GM19328 (cell line): ENCODE results near the gene NDUFS6.
A peak's percentile ranks its signal among the peaks of the same experiment; 100 is the strongest.

Experiments
- ATAC-seq: cut with Tn5 transposase; IDR thresholded peaks from one replicate; pipeline ENCODE4 v1.9.1; 2021; ENCODE audit warnings: mild to moderate bottlenecking, moderate library complexity; ENCODE audit not compliant: unreplicated experiment

Gene NDUFS6

DNA sequence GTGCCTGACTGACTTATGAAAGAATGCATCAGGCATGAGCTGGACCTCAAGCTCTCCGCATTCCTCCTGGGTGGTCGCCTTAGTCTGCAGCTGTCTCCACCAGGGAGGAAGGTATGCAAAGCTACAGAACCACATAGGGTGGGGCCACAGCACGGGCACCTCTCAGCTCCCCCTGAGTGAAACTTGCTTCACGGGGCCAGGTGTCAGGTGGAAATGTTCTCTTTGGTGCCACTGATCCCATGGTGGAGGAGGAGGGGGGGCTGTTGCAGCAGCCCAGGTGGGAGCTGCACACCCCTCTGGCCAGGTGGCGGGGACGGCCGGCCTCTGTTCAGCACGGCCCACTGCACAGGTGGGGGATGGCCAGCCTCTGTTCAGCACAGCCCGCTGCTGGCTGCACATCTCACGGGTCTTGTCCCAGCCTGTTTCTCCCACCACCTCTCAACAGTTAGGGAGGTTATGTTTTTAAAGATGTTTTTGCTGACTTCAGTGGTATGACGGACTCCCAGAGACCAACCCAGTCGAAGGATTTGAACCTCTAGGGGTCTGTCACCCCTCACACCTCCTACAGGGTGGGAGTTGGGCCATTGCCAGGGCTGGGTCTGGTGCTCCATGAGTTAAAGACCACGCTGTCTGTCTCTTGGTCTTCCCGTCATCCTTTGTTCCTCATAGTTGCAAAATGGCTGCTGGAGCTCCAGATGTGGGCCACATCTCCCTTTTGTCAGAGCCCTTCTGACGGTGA, 35.9 kb upstream of the NDUFS6 start:
- ATAC-seq: peak; percentile 59

DNA sequence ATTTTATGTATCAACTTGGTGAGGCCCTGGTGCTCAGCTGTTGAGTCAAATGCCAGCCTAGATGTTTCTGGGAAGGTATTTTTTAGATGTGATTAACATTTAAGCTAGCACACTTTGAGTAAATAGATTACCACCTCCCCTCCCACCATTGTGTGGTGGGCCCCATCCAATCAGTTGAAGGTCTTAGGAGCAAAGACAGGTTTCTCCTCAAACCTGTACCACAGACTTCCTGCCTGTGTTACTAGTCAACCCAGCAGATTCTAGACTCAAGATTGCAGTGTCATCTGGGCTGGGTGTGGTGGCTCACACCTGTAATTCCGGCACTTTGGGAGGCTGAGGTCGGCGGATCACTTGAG, 35.3 kb upstream of the NDUFS6 start:
- no peak for ATAC-seq

DNA sequence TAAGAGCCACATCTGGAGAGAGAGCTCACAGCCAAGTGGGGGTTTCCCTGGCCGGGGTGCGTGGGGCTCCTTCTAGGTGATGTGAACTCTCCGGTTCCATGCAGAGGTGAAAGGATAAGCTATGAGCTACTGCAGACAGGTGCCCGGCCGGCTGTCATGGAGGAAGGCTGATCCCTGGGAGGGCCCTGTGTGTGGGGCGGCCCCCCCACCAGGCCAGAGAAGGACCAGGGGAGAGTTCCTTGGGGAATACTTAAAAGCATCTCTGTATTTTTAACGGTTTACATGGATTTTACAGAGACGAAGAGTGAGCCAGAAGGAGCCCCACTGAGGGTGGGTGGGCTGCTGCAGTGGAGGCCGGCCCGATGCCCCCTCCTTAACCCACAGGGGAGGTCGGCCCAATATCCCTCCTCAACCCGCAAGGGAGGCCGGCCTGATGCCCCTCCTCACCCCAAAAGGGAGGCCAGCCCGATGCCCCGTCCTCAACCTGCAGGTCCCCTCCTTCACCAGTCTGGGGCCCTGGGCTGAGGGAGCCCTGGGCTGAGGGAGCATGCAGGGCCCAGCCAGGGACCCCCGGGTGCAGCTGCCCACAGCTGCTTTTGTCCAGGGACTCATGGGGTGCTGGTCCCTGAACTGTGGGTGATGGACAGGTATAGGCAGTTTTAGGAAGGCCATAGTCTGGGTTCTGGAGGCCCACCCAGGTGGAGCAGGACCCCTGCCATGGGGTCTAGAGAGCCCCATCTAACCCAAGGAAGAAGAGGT, 33.5 kb upstream of the NDUFS6 start:
- no peak for ATAC-seq

DNA sequence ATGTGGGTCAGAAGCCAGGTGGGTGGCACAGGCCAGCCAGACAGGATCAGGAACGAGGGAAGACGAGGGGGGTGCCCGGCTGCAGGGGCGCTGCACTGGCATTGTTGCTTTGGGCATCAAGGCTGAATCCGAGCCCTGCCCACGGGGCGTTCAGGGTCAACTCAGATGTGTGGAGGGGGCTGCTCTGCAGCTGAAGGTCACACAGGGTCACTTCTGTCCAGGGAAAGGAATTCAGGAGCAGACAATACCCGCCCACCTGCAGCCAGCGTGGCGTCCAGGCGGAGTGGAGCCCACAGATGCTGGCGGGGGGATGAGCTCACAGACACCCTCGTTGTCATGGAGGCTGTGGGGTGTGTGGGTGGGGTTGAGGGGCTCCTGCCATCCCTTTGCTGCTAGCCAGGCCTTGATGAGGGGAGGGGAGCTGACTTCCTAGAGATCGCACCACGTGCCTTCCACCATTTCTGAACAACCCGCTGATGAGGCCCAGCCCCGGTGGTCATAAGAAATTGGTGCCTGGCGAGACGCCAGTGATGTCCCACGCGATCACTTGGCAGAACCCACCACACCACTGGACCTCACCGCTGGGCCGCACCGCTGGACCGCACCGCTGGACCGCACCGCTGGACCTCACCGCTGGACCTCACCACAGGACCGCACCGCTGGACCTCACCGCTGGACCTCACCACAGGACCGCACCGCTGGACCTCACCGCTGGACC, 32.8 kb upstream of the NDUFS6 start:
- ATAC-seq: no peak

DNA sequence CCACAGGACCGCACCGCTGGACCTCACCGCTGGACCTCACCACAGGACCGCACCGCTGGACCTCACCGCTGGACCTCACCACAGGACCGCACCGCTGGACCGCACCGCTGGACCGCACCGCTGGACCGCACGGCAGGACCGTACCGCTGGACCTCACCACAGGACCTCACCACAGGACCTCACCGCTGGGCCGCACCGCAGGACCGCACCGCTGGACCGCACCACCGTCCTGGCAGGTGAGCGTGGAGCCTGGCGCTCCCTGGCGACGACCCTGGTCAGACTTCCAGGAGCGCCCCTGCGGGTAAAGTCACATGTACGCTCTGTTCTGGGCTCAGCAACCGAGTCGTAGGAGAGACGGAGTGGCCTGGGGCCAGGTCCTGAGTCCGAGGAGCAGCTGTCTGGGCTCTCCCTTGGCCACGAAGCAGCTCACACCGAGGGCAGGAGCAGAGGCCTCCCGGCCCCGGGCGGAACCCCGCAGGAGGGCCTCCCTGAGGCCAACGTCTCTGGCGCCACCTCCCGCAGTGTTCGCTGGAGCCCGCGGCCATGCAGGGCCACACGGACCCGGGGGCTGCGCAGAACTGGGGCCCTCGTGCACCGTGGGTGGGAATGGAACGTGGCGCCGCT, 32.1 kb upstream of the NDUFS6 start:
- ATAC-seq: no peak

DNA sequence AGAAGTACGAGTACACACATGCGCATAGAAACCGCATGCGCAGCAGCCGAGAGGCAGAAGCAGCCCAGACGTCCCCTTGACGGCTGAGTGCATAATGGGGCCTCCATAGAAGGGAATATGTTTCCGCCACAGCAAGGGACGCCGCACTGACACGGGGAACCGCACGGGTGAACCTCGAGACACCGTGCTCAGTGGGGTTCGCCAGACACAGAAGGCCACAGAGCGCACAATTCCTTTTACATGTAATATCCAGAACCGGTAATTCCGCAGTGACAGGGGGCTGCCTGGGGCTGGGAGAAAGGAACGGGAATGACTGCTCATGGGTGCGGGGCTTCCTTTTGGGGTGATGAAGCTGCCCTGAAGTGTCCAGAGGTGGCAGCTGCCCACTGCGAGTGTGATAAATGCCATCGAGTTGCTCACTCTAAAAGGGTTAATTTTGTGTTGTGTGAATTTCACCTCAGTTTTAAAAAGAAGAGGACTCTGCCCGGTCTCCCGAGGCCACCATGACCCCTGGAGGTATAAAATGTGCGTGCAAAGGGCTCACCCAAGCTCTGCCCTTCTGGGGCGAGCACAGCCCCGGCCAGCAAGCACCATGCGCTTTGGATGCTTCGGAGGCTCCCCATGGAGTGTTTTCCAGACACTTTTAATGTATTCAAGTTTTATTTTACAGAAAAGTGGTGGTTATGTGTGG, 31.3 kb upstream of the NDUFS6 start:
- no peak for ATAC-seq

DNA sequence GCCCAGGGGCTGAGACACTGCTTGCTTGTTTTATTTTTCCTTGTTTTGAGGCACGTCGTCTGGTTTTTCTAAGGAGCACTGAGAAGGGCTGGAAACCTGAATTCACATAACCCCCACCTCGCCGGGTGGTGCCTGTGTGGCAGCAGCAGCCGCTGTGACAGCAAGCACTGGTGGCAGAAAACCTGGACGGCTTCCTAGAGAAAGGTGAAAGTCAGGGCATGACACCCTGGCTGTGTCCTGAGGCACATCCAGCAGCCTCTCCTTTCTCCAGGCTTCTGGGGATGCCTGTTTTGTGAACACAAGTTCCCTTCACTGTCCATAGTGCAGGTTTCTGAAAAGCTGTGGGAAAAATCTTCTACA, 30.8 kb upstream of the NDUFS6 start:
- ATAC-seq: no peak

DNA sequence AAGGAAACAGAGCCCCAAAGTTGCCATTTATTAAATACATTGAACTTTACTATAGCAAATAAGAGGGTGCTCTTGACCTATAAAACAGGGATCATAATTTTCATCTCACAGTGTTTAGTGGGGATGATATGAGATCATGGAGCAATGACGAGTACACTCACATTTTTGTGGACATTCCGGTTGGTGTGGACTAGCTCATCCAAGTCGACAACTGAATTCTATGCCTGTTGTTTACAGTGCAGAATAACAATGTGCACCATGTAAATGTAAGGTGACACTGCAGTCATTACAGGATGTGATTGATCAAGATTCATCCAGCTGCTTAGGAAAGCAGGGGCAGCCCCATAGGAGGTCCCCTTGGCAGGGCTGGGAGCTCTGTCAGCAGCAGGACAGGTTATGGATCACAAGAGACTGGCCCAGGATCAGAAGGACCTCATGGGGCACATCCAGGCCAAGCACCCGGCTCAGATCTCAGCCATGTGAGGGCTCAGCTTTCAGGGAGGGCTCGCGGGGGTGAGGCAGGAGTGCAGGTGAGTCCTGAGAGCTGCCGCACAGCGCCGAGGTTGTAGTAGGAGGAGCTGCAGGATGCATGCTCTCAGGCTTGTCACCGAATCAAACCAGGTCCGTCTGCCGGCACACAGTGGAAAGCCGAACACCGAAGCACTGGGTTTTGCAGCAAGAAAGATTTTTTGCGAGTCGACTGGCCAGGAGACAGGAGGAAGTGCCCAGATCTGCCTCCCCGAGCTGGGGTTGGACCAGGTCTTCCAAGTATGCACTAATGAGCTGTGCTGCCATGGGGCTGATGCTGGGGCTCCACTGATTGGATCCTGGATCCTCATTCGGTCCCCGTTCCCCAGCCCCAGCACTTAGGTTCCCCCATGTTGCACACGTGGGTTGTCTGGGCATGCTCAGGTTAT, 29.8 kb upstream of the NDUFS6 start:
- ATAC-seq: no peak

DNA sequence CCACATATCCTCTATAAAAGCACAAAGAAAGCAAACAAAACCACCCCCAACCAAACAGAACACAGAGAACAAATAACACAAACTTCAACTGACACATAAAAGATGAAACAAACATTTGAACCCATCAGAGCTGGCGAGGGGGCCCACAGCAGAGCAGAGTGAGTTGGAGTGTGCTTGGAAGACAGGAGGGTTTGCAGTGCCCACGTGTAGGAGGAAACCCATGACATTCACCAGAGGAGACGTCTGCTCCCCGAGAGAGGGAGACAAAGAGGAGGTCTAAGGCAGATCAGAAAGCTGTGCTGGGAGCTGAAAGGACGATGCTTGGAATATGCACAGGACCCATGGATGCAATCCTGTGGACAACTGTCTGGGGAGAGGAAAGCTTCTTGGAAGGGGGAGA, 28.6 kb upstream of the NDUFS6 start:
- ATAC-seq: peak; percentile 53

DNA sequence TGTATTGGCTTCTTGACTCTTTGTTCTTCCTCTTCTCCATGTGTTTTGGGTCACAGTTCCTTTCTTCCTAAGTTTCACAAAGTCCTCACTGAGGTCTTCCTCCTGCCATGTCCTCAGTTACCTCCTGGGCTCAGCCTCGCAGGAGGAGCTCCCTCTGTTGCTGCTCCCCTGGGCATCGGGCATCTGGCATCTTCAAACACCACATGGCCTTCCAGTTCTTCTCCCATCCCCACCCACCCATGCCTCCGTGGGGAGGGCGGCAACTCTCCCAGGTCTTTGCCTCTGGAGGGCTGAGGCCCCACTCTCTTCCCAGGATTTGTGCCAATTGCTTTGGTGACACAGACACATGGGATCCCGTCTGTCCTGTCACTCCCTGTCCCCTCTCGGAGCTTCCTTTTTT, 24.4 kb upstream of the NDUFS6 start:
- ATAC-seq: no peak

DNA sequence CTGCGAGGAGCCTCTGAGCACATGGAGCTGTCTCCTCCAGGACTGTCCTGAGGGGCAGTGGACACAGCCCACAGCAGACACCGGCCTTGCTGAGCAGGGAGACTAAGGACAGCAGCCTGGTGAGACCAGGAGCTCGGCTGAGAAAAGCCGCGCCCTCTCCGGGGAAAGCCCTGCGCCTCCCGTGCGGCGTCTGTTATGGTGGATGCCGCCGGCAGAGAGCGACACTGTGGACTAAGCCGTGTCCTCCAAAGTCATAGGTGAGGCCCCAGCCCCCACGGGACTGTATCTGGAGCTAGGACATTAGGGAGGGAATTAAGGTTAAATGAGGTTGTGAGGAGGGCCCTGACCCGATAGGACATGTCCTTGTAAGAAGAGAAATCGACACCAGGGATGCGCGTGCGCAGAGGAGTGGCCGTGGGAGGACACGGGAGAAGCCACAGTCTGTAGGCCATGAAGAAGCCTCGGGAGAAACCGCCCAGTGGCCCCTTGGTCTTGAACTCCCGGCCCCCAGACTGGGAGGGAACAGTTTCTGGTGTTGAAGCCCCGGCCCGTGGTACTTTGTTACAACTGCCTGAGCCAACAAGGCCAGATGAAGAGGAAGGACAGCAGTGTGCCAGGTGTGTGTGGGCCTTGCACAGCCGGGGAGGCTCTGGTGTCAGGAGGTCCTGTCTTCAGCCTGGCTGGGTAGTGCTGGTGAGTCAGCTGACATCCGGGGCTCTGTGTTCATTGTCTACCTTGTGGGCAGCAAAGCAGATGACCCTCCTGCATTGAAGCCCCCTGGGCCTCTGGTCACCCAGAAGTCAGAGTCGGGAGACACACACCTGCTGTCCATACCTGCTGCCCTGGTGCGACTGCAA, 23.7 kb upstream of the NDUFS6 start:
- ATAC-seq: no peak

DNA sequence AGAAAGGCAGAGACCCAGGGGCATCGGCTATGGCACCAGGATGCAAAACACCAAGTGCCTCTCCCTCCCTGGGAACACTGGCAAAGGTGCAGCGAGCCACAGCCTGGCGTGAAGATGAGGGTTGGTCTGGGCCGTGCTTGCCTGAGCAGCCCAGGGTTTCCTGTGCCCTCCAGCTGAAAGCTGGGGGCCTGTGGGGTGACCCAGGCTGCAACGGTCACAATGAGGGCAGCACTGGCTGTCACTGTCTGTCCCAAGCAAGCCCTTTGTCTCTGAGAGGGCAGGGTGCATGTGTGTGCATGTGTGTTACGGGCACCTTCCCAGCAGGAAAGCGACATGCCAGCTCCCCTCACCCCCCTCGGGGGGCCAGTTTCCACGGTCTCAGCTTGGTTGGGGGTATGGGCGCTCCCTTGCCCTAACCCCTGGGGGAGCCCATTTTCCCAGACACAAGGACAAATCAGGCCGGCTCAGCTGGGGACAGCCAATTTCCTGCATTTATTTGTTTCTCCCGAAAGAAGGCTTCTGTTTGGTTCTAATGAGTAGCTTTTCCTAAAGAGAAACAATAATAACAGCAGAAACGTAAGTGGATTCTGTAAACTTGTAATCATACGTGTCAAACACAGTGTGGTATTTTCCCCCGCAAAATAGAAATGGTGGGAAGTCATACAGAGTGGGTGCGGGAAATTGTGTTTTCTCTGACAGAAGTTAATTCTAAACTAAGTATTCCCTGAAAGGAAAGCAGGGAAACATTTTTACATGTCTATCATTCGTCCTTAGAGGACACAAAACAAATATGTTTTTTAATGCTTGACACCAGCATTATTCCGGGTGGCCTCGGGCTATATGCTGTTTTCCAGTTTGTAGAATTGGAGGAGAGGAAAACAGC, 22.8 kb upstream of the NDUFS6 start:
- ATAC-seq: no peak

DNA sequence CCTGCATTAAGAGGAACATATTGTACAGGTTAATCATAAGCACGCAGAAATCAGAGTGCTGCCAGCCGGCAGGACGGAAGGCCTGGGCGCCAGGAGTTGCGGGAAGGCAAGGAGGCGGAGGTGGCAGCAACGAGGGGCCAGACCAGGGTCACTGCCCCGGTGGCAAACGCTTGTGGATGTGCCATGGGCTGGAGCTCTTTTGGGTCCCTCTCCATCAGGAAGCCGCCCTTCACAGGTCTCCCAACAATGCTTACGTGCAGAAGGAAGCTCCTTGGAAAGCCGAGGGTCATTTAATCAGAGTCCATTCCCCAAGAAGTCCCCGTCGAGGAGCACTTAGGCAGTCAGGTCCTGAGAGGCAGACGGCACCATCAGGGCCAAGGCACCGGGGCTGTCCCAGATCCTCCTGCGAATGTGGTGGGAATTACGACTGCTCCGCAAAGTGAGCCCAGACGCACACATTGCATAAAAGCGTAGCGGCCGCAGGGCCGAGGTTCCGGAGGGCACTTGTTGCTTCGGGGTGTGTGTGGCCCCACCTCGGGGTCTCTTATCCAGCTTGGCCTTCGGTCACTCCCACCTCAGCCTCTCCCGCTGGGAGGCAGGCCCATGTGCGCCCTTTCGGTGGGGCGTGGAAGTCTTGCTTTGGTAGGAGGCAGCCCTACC, 22.1 kb upstream of the NDUFS6 start:
- ATAC-seq: no peak

DNA sequence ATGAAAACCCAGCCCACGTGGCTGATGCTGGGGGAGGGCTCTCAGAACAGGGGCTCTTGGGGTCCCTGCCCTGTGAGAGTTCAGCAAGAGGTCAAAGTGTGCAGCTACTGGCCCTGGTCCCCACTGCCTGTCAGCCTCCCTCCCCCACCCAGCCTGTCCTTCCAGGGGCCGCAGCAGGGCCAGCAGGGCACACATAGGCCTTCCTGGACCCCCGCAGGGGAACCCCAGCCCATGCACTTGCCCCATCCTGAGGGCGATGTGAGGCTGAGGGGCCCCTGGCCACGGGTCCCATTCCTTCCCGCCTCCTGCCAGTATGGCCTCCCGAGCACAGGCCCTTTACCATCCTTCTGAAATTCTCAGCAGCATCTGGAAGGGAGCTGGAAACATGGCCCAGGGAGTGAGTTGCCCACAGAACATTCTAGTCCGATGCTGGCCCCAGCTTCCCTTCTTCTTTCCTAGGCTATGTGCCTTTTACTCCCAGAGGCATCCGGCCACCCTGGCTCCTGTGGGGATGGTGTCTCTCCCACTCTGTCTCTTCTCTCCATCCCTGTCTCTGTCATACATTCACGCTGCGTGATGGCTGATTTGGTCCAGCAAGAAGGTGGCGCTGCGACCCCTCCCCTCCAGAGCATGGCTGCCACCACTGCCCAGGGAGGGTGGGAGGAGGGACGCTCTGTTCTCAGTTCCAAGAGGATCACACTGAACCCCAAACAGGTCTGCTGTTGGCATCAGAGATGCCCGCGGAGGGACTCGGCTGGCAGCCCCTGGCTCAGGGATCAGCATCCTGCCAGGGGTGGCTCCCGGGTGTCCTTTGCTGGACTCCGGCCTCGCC, 21.2 kb upstream of the NDUFS6 start:
- no peak for ATAC-seq

DNA sequence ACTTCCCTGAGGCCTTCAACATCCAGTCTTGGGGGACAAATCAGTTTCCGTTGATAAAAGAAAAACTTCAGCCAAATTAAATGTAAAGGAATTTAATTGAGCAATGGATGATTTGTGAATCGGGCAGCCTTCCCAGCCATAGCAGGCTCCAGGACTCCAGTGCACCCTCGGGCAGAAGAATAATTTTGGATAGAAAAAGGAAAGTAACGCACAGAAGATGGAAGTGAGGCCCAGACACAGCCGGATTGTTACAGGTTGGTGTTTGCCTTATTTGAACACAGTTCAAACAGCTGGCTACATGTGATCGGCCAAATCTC, 20.6 kb upstream of the NDUFS6 start:
- ATAC-seq: no peak

DNA sequence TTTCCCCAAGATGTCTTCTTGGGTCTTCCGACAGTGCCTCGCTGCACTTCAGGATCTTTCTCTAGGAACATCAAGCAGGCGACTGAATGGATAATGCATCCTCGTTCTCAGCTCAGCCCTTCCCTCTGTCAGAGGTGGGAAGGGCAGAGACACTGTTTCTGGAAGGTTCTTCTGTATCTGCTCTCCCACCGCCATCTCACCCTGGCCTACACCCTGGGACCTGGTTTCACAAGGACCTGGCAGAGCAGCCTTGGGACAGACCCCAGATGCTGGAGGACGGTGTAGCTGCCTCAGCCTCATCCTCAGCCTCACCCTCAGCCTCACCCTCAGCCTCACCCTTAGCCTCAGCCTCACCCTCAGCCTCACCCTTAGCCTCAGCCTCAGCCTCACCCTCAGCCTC, 20.1 kb upstream of the NDUFS6 start:
- no peak for ATAC-seq
